ENCODE data around the gene ACSS1.

Gene ACSS1

DNA sequence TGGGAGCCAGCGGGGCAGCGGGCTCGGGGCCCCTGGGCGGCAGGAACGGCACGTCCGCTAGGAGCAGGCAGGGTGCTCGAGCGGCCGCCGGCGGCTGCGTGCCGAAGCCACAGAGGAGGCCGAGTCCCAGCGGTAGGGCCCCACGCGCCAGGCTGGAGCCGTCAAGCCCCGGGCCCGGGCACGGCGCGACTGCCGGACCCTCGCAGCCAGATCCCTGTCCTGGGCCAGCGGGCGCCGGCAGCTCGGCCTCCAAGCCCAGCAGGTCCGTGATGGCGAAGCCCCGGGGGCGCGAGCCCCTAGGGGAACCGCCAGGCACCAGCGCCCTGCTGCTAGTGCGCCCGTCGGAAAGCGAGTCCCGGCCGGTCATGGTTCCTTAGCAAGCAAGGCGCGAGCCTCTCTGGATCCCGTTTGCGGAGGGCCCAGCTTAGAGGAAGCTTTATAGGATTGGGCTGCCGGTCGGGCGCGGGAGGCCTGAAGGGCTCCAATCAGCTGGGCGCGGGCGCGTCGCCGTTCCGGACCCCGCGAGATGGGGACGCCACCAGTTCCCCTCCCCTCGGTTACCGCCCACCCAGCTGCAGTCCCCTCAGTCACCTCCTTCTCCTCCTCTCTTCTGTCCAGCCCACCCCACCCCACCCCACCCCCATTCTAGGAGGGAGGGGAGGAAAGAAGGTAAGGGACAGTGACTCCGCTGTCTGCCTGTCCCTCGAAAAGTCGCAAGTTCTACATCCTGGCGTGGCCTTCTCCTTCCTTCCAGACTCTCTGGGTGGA is 24.0 kb upstream of the ACSS1 start, which contains the start of gene VSX1:
VSX1 (minus strand) TSS at position 412 of the 768 bp plus-strand sequence; CDS start at position 367, 45 bp downstream.
- Histone ChIP-seq H3K4me3 (ENCODE audit: low read length) (no peak within 1 kb of the TSS), H3F3A (ENCODE audit: control insufficient read depth, insufficient read depth) (no peaks in the 10 kb centered on the region), H3K4me1 (ENCODE audit: control insufficient read depth, low read length) (no peaks in the 10 kb centered on the region), H3K36me3 (ENCODE audit: control insufficient read depth, low read length) (no peaks in the 10 kb centered on the region), H3K9me2 (replicated peaks; ENCODE audit: control insufficient read depth, low read length) (no peaks in the 10 kb centered on the region), H3K27ac (ENCODE audit: low read depth, low read length) (no peak within 1 kb of the TSS), H3K79me2 (ENCODE audit: control insufficient read depth, low read length) (no peaks in the 10 kb centered on the region), H4K20me1 (ENCODE audit: control insufficient read depth, insufficient read depth, low read depth, low read length) (no peaks in the 10 kb centered on the region), H3K4me2 (ENCODE audit: low read length) (no peak within 1 kb of the TSS), H3K9me3 (ENCODE audit: control insufficient read depth, insufficient read depth, low read length) (no peaks in the 10 kb centered on the region), H3K27me3 (ENCODE audit: control insufficient read depth, low read length) (peaks cover 23% of the 10 kb centered on the region)
- TF ChIP-seq, protein P1, sequence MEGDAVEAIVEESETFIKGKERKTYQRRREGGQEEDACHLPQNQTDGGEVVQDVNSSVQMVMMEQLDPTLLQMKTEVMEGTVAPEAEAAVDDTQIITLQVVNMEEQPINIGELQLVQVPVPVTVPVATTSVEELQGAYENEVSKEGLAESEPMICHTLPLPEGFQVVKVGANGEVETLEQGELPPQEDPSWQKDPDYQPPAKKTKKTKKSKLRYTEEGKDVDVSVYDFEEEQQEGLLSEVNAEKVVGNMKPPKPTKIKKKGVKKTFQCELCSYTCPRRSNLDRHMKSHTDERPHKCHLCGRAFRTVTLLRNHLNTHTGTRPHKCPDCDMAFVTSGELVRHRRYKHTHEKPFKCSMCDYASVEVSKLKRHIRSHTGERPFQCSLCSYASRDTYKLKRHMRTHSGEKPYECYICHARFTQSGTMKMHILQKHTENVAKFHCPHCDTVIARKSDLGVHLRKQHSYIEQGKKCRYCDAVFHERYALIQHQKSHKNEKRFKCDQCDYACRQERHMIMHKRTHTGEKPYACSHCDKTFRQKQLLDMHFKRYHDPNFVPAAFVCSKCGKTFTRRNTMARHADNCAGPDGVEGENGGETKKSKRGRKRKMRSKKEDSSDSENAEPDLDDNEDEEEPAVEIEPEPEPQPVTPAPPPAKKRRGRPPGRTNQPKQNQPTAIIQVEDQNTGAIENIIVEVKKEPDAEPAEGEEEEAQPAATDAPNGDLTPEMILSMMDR (IDR thresholded peaks at IDR 0.05; ENCODE audit: low read depth, low read length, poor library complexity, severe bottlenecking), result no peak
- no peak for TF ChIP-seq EZH2phosphoT487 (IDR thresholded peaks at IDR 0.05; ENCODE audit: borderline replicate concordance, low read length)

DNA sequence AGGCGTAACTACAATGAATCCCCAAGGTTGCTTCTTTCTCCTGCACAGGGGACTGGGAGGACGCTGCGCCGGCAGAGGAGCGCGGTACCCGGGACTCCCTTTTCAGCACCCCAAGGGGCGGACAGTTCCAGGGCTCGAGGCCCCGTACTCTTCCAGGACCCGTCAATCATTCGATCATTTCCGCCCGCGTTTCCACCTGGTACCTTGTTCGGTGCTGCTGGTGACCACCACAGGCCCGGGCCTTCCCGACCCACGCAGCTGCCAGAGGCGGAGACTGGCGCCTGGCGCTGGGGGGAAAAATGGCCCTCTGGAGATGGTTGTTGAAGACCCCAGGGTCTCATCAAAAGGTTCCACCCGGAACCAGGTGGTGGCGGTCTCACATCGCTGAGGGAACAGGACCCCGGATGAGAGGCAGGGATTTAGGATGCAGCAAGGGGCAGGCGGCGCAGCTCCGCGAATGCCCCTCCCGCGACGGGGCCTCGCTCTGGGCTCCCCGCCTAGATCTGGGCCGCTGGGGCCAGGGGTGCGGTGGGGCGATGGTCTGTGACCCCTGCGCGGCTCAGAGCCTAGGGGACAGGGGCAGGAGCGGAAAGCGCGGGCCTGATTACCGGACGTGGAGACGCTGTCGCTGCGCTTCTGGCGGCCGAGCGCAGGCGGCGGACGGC is 23.3 kb upstream of the ACSS1 start:
- H3K9me2 ChIP-seq (replicated peaks; ENCODE audit: control insufficient read depth, low read length), result no peaks in the 10 kb centered on the region
- TF ChIP-seq, protein P1 (IDR thresholded peaks at IDR 0.05; ENCODE audit: low read depth, low read length, poor library complexity, severe bottlenecking), result no peak
- TF ChIP-seq EZH2phosphoT487 (IDR thresholded peaks at IDR 0.05; ENCODE audit: borderline replicate concordance, low read length), result no peak
- H3K36me3 ChIP-seq (ENCODE audit: control insufficient read depth, low read length), result no peaks in the 10 kb centered on the region
- H3K9me3 ChIP-seq (ENCODE audit: control insufficient read depth, insufficient read depth, low read length), result no peaks in the 10 kb centered on the region
- H3K79me2 ChIP-seq (ENCODE audit: control insufficient read depth, low read length), result no peaks in the 10 kb centered on the region
- H3K4me3 ChIP-seq (ENCODE audit: low read length), result no peak overlapping the region
- no peak overlapping the region for H3K4me2 ChIP-seq (ENCODE audit: low read length)
- no peaks in the 10 kb centered on the region for H4K20me1 ChIP-seq (ENCODE audit: control insufficient read depth, insufficient read depth, low read depth, low read length)
- H3K27me3 ChIP-seq (ENCODE audit: control insufficient read depth, low read length), result peaks cover 27% of the 10 kb centered on the region
- H3F3A ChIP-seq (ENCODE audit: control insufficient read depth, insufficient read depth), result no peaks in the 10 kb centered on the region
- H3K4me1 ChIP-seq (ENCODE audit: control insufficient read depth, low read length), result no peaks in the 10 kb centered on the region
- H3K27ac ChIP-seq (ENCODE audit: low read depth, low read length), result no peak overlapping the region

DNA sequence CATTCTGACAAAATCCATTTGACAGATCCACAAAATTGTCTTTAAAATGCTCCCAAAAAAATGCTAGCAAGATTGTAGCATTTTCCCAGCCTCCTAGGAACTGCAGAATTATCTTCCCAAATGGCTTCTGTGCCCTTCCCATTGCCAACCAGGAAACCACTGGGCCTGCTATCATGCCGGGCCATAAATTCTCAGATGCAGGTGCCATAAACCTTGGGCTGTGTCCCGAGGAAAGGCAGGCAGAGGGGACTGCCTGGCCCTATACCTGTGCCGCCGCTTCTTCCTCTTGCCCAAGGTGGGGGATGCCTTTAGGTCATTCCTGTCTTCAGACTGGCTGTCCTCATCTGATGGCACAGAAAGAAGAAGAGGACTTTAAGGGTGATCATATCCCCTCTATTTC is 21.2 kb upstream of the ACSS1 start:
- Histone ChIP-seq H3K4me2 (ENCODE audit: low read length) (no peak overlapping the region), H3K79me2 (ENCODE audit: control insufficient read depth, low read length) (no peaks in the 10 kb centered on the region), H3K4me1 (ENCODE audit: control insufficient read depth, low read length) (no peaks in the 10 kb centered on the region), H3K9me2 (replicated peaks; ENCODE audit: control insufficient read depth, low read length) (no peaks in the 10 kb centered on the region), H3K27me3 (ENCODE audit: control insufficient read depth, low read length) (peaks cover 38% of the 10 kb centered on the region), H4K20me1 (ENCODE audit: control insufficient read depth, insufficient read depth, low read depth, low read length) (no peaks in the 10 kb centered on the region), H3K9me3 (ENCODE audit: control insufficient read depth, insufficient read depth, low read length) (no peaks in the 10 kb centered on the region), H3K36me3 (ENCODE audit: control insufficient read depth, low read length) (no peaks in the 10 kb centered on the region), H3K4me3 (ENCODE audit: low read length) (no peak overlapping the region), H3F3A (ENCODE audit: control insufficient read depth, insufficient read depth) (no peaks in the 10 kb centered on the region), H3K27ac (ENCODE audit: low read depth, low read length) (no peak overlapping the region)
- no peak for TF ChIP-seq EZH2phosphoT487 (IDR thresholded peaks at IDR 0.05; ENCODE audit: borderline replicate concordance, low read length)
- TF ChIP-seq, protein P1 (IDR thresholded peaks at IDR 0.05; ENCODE audit: low read depth, low read length, poor library complexity, severe bottlenecking), result no peak

Measured in DOHH2 (cell line).